CD1c-positive myeloid dendritic cell (primary cell): ENCODE results near the gene FGF8.

Source experiments
- DNase-seq: peaks from one replicate; pipeline ENCODE4 v3.0.0-alpha.2; 2016; ENCODE audit errors: extremely low spot score

Gene FGF8

GRCh38 chr10:101781984-101782810 lies 6.3 kb upstream of the FGF8 start:
- no peak for DNase-seq

GRCh38 chr10:101781655-101781983 lies 5.7 kb upstream of the FGF8 start:
- DNase-seq: no peak

DNA sequence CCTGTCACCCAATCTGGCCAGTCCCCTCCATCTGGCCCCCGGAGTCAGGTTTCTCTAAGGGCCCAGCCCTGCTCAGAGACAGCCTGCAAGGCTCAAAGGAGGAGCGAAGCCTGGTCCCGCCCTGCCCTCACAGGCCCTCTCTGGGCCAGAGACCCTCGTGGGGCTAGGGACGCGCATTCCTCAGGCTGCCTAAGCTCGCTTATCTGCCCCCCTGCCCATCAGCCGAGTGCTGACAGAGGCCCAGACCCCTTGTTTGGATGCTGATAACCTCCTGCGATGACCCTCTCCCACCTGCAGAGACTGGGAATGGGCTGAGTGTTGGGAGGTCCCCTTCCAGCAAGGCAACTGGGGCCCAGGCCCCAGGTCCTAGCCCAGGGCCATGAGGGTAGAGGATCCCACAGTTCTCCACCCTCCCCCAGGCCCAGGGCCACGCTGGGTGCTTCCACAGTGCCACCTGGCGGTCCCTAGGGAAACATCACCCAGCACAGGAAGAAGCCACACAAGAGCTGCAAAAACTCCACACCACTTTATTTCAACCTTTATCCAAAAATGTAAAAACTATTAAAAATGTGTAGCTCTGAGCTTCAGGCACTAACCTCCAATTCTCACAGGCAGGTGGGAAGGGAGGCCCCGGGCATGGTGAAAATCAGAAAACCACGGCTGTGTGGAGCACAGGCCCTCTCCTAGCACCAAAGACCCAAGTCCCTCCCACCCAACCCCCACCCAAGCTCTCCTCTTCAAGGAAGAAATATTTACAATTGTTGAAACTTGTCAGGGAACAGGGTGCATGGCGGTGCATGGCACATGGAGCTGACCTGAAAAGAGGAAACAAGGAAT lies 5.1 kb upstream of the FGF8 start:
- peak; percentile 74 for DNase-seq

DNA sequence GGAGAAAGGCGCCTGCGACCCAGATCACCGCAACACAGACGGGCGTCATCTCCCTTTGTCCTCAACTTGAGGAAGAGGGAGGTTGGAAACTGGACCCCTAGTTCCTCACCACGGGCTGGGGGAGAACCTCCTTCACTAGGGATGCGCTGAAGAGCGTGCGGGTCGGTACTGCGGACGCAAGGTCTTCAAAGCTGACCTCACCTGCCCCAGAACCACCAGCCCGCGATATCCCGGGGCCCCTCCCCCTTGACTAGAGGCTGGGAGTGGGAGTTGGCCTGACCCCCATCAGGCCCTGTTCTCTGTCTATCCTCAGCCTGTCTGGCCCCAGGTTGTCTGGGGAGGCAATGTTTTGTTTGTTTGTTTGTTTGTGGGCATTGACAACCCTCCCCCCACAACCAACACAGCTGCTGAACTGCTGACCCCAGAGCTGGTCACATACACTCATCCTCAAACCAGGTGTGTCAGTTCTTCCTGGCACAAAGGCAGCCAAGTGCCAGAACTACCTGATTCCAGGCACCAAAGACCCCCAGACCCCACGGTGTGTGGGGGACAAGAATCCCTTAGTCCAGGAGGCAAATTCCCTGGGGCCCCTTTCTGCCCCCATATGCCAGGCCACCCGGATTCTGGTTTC lies 4.4 kb upstream of the FGF8 start:
- DNase-seq: no peak

DNA sequence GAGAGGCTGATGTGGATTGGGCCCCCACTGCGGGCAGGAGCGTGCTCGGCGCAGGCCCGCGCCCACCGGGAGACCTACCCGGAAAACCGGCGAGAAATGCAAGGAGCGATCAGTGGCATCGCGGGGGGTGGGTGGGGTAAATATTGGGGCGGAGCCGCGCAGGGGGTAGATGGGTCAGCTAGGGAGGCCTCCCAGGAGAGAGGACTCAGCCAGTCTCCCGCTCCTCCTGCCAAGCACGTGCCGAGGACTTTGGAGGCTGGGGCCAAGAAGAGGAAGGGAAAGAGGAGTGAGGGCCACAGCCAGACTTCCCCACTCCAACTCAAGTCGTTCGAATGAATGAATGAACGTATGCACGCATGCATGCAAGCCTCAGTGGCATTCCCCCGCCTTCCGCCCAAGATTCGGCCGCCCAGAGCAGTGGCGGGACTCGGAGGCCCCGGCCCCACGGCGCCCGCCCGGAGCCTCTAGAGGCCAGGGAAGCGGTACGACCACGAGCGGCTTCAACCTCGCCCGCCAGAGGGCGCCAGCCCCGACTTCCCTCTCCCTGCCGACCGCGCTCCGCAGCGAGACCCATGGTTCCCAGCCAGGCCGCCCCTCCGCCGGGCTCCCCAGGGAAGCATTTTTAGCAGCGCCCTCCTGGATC lies 3.8 kb upstream of the FGF8 start:
- DNase-seq: peak; percentile 84

- peak; percentile 27 for DNase-seq
These were observed 3.0 kb upstream of the FGF8 start for GRCh38 chr10:101778781-101779543.

- DNase-seq: no peak
These were observed 2.4 kb upstream of the FGF8 start for GRCh38 chr10:101778151-101778780.

DNA sequence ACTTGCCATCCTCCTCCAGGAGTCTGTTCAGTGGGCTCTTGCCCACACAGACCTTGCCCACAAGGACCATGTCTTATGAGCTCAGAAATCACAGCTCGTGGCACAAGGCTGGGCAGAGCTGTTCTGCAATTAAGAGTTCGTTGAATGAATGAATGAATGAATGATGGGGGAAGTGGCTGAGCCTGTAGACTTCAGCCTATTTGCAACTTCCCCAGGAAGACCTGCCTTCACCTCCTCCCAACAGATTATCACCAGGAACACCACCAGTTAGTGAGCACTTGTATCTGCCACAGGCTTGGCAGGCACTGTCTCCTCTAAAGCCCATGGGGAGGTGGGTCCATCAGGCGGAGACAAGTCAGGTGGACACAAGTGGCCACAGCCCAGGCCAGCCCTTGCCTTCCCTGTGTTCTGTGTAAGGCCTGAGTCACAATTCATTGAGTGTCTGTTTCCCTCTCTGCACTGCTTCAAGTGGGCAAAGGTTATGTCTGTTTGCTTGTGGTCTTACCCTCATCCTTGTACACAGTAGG lies 1.8 kb upstream of the FGF8 start:
- DNase-seq: no peak

DNA sequence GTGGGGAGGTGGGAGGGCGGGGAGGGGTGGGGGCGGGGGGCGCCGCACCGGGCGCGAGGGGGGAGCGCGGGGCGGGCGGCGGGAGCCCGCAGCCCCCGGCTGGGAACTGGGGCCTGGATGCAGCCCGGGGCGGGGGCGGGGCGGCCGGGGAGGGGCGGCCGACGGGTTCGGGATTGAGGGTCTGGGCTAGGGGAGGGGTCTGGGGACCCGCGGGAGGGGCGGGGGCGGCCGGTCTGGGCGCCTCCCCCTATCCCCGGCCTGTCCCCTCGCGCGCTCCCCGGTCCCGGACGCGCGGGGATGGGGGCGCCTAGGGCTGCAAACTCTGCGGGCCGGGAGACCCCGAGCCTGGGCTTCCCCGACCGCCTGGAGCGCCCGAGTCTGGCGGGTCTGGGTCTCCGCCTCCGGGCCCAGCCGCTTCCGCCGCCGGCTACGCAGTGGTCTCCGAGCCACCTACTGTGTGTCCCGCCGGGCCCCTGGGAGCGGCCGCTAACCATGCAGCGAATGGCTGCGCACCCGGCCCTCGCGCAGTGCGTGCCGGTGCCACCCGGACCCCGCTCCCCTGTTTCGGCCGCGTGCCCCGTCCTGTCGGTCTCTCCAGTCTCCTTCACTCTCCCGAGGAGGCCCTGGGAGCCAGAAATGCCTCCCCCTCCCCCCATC lies 375 bp upstream of the FGF8 start:
- DNase-seq: no peak

- no peak for DNase-seq
These were observed 1.2 kb downstream of the FGF8 start for GRCh38 chr10:101774589-101775272.

DNA sequence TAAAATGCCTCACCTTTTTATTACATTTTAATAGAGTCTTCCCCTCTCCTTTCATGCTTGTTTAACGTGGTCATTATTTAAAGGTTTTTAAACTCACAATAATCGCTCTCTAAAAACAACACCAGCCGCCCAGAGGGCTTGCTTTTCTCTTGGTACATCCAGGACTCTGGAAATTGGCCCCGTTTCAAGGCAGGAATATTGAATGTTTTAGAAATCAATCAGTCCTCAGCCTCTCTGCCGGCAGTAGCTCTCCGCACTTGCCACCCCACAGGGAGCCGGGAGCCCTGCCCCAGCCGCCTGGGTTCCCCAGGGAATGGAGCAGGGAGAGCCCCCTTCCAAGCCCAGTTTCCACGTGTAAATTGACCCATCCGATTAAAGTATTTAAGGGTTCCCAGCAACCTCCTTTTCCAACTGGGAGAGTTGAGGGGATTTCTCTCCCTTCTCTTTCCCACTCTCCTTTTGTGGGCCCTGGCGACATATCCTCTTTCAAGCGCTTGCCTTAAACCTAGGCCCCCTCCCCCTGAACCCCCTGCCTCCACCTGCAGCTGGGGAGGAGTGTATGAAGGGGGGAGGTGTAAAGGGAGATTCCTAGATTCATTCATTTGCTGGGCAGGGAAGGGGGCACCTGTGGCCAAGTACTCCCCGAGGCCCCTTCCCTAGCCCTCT lies 1.9 kb downstream of the FGF8 start:
- no peak for DNase-seq

GRCh38 chr10:101772895-101773761 lies 2.8 kb downstream of the FGF8 start:
- DNase-seq: no peak

GRCh38 chr10:101772017-101772894 lies 3.7 kb downstream of the FGF8 start:
- no peak for DNase-seq

DNA sequence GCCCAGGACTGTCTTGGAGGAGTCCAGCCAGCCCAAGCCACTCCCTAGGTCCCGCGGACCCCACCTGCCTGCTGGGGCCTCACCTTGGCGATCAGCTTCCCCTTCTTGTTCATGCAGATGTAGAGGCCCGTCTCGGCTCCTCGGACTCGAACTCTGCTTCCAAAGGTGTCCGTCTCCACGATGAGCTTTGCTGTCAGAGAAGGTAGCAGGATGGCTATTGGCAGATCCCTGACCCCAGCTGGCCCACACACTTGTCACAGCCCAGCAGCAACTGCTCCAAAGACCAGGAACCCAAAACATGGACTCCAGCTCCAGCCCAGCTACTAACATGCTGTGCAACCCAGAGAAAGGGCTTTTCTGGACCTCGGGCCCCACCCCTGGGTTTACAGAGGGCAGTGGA lies 4.5 kb downstream of the FGF8 start:
- DNase-seq: no peak

- no peak for DNase-seq
These were observed 5.3 kb downstream of the FGF8 start for GRCh38 chr10:101770331-101771215.
